Measurements from ENCODE around the gene GDPD4. TPM values are rescaled to one million over a fixed set of nuclear protein-coding genes. Genes with fewer than 3 reads are reported as not detected.

The GDPD4 gene
- total RNA-seq, 4 donors from 2014 or later = 0.07 to 1.2 TPM; not detected in 2

- no peak for DNase-seq
- no peaks in the 10 kb centered on the region for H3K4me1 ChIP-seq
- H3K4me3 ChIP-seq = no peak overlapping the region
- no peak overlapping the region for H3K27ac ChIP-seq
- H3K36me3 ChIP-seq = no peaks in the 10 kb centered on the region
- intact Hi-C loops (cut with DNase I; ENCODE audit: low total_unique reads) = no loop called here
- no peaks in the 10 kb centered on the region for H3K27me3 ChIP-seq
- no peak for TF ChIP-seq CTCF (IDR thresholded peaks at IDR 0.05)
- no peak for TF ChIP-seq POLR2A (IDR thresholded peaks at IDR 0.05)
- H3K9me3 ChIP-seq = no peaks in the 10 kb centered on the region
Observed at GRCh38 chr11:77211594-77212251, 89.8 kb downstream of the GDPD4 start.

GRCh38 chr11:77211040-77211451, 90.4 kb downstream of the GDPD4 start:
- Histone ChIP-seq H3K4me3 (no peak overlapping the region), H3K9me3 (no peaks in the 10 kb centered on the region), H3K27me3 (no peaks in the 10 kb centered on the region), H3K36me3 (no peaks in the 10 kb centered on the region), H3K4me1 (no peaks in the 10 kb centered on the region), H3K27ac (no peak overlapping the region)
- intact Hi-C loops (cut with DNase I; ENCODE audit: low total_unique reads) = no loop called here
- no peak for TF ChIP-seq CTCF (IDR thresholded peaks at IDR 0.05)
- TF ChIP-seq POLR2A (IDR thresholded peaks at IDR 0.05) = no peak
- DNase-seq = no peak

GRCh38 chr11:77209663-77210062, 91.8 kb downstream of the GDPD4 start:
- TF ChIP-seq CTCF (IDR thresholded peaks at IDR 0.05) (no peak), POLR2A (IDR thresholded peaks at IDR 0.05) (no peak)
- Histone ChIP-seq H3K27ac (no peak overlapping the region), H3K36me3 (no peaks in the 10 kb centered on the region), H3K27me3 (no peaks in the 10 kb centered on the region), H3K9me3 (no peaks in the 10 kb centered on the region), H3K4me3 (no peak overlapping the region), H3K4me1 (no peaks in the 10 kb centered on the region)
- intact Hi-C loops (cut with DNase I; ENCODE audit: low total_unique reads) = no loop called here
- no peak for DNase-seq

- H3K27ac ChIP-seq = no peak overlapping the region
- no peaks in the 10 kb centered on the region for H3K27me3 ChIP-seq
- H3K4me3 ChIP-seq = no peak overlapping the region
- no peak for DNase-seq
- H3K4me1 ChIP-seq = no peaks in the 10 kb centered on the region
- intact Hi-C loops (cut with DNase I; ENCODE audit: low total_unique reads) = no loop called here
- no peaks in the 10 kb centered on the region for H3K36me3 ChIP-seq
- no peaks in the 10 kb centered on the region for H3K9me3 ChIP-seq
- TF ChIP-seq POLR2A (IDR thresholded peaks at IDR 0.05) = no peak
- no peak for TF ChIP-seq CTCF (IDR thresholded peaks at IDR 0.05)
Observed at GRCh38 chr11:77208535-77208934, 93.0 kb downstream of the GDPD4 start.

- H3K4me1 ChIP-seq = no peaks in the 10 kb centered on the region
- DNase-seq = no peak
- no peak overlapping the region for H3K4me3 ChIP-seq
- no peaks in the 10 kb centered on the region for H3K36me3 ChIP-seq
- intact Hi-C loops (cut with DNase I; ENCODE audit: low total_unique reads) = no loop called here
- no peaks in the 10 kb centered on the region for H3K27me3 ChIP-seq
- no peak overlapping the region for H3K27ac ChIP-seq
- TF ChIP-seq CTCF (IDR thresholded peaks at IDR 0.05) = no peak
- no peak for TF ChIP-seq POLR2A (IDR thresholded peaks at IDR 0.05)
- H3K9me3 ChIP-seq = no peaks in the 10 kb centered on the region
Observed at GRCh38 chr11:77207618-77208313, 93.7 kb downstream of the GDPD4 start.

All from uterus (tissue), 4 donors.